Activated naive CD8-positive, alpha-beta T cell treated with anti-CD3 and anti-CD28 coated beads for 36 hours (primary cell): ENCODE results near the gene SORCS3. TPM values are rescaled to one million over a fixed set of nuclear protein-coding genes. Genes with fewer than 3 reads are reported as not detected.

Experiments used
- DNase-seq: peaks from one replicate; pipeline ENCODE4 v3.0.0; 2021
- H3K27ac Mint-ChIP-seq: one replicate; pipeline ENCODE4 v1.8.0; 2022; ENCODE audit warnings: mild to moderate bottlenecking, moderate library complexity, mixed read lengths
- H3K27me3 Mint-ChIP-seq: one replicate; pipeline ENCODE4 v1.8.0; 2022; ENCODE audit warnings: mild to moderate bottlenecking, mixed read lengths
- H3K36me3 Mint-ChIP-seq: one replicate; pipeline ENCODE4 v1.8.0; 2021; ENCODE audit warnings: mild to moderate bottlenecking, mixed read lengths
- H3K4me1 Mint-ChIP-seq: one replicate; pipeline ENCODE4 v1.8.0; 2021; ENCODE audit warnings: mixed read lengths
- H3K4me3 Mint-ChIP-seq: one replicate; pipeline ENCODE4 v1.8.0; 2022; ENCODE audit warnings: mild to moderate bottlenecking, moderate library complexity, mixed read lengths
- H3K9me3 Mint-ChIP-seq: one replicate; pipeline ENCODE4 v1.8.0; 2022; ENCODE audit warnings: mixed read lengths
- total RNA-seq, 2 experiments: library from RNA; stranded (reverse); gene quantifications; one replicate each; pipeline ENCODE4 v1.2.3, GENCODE V29; 2021

SORCS3 gene
- total RNA-seq, 2 experiments from 2014 or later = not detected

DNA sequence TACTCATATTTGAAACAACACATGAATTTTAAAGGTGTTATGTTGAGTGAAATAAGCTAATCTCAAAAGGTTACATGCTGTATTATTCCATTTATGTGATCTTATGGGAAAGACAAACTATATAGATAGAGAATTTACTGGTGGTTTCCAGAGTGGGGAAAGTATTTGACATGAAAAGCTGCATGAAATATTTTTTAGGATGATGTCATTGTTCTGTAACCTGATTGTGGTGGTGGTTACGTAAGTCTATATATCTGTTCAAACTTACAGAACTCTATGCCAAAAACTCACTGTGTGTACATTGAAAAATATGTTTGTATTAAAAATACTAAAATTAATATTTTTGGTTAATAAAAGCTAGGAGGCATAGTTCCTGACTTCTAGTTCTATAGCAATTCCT, 453.0 kb downstream of the SORCS3 start:
- no peaks in the 10 kb centered on the region for H3K27me3 Mint-ChIP-seq
- no peaks in the 10 kb centered on the region for H3K36me3 Mint-ChIP-seq
- H3K9me3 Mint-ChIP-seq = no peaks in the 10 kb centered on the region
- no peaks in the 10 kb centered on the region for H3K4me1 Mint-ChIP-seq
- no peak overlapping the region for H3K4me3 Mint-ChIP-seq
- H3K27ac Mint-ChIP-seq = no peak overlapping the region
- DNase-seq = no peak

GRCh38 chr10:105096316-105096715, 455.2 kb downstream of the SORCS3 start:
- Mint-ChIP-seq H3K9me3 (no peaks in the 10 kb centered on the region), H3K36me3 (no peaks in the 10 kb centered on the region), H3K4me1 (no peaks in the 10 kb centered on the region), H3K27ac (no peak overlapping the region), H3K27me3 (no peaks in the 10 kb centered on the region), H3K4me3 (no peak overlapping the region)
- no peak for DNase-seq

- Mint-ChIP-seq H3K27ac (no peak overlapping the region), H3K36me3 (no peaks in the 10 kb centered on the region), H3K4me1 (no peaks in the 10 kb centered on the region), H3K4me3 (no peak overlapping the region), H3K27me3 (no peaks in the 10 kb centered on the region), H3K9me3 (no peaks in the 10 kb centered on the region)
- DNase-seq = no peak
These were observed 461.9 kb downstream of the SORCS3 start for GRCh38 chr10:105102977-105103376.

DNA sequence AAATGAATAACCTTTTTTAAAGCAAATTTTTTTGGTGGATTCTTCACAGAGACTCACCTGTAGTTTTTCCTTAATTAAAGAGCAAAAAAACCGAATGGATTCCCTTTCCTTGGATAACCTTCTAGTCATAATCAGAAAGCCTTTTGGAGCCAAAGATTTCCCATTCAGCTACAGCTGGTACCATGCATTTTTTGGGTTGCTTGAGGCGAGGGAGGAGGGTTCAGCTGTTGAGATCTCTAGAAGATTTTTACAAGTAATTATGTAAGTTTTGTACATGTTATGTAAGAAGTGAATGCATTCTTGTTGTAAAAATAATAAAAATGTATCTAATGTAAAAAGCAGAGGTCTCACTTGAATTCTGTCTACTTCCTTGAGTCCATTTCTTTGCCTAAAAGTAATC, 463.2 kb downstream of the SORCS3 start:
- H3K36me3 Mint-ChIP-seq = no peaks in the 10 kb centered on the region
- no peaks in the 10 kb centered on the region for H3K9me3 Mint-ChIP-seq
- no peaks in the 10 kb centered on the region for H3K27me3 Mint-ChIP-seq

DNA sequence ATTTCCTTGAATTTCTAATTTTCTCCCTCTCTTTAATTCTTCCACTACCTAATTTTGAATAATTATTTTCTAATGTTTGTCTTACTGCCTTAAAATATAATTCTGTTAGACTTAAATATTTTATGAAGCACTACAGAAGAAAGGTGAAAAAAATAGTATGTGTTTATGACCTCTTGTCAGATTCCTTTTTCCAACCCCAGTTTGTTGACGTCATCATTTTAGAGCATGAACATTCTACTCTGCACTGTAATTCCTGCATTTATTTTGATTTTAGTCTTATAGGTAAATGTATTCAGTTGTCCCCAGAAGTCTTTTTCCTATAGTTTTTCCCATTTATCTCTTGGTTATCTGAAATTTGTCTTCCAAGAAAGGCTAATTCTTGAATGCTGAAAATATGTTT, 468.1 kb downstream of the SORCS3 start:
- no peak overlapping the region for H3K27ac Mint-ChIP-seq
- peaks cover 3% of the 10 kb centered on the region for H3K27me3 Mint-ChIP-seq
- H3K4me3 Mint-ChIP-seq = no peak overlapping the region
- no peaks in the 10 kb centered on the region for H3K4me1 Mint-ChIP-seq
- no peaks in the 10 kb centered on the region for H3K9me3 Mint-ChIP-seq
- no peak for DNase-seq
- no peaks in the 10 kb centered on the region for H3K36me3 Mint-ChIP-seq

More for the DNA sequence above, 463.2 kb downstream of the SORCS3 start:
- Mint-ChIP-seq H3K27ac (no peak overlapping the region), H3K4me3 (no peak overlapping the region), H3K4me1 (no peaks in the 10 kb centered on the region)
- no peak for DNase-seq

- no peaks in the 10 kb centered on the region for H3K36me3 Mint-ChIP-seq
- peaks cover 1% of the 10 kb centered on the region for H3K9me3 Mint-ChIP-seq
- H3K27ac Mint-ChIP-seq = no peak overlapping the region
- H3K4me1 Mint-ChIP-seq = no peaks in the 10 kb centered on the region
- H3K4me3 Mint-ChIP-seq = no peak overlapping the region
- H3K27me3 Mint-ChIP-seq = peaks cover 3% of the 10 kb centered on the region
- DNase-seq = no peak
These were observed 471.8 kb downstream of the SORCS3 start for GRCh38 chr10:105112862-105113261.

GRCh38 chr10:105113666-105114065, 472.6 kb downstream of the SORCS3 start:
- no peak overlapping the region for H3K4me3 Mint-ChIP-seq
- no peaks in the 10 kb centered on the region for H3K4me1 Mint-ChIP-seq
- no peak overlapping the region for H3K27ac Mint-ChIP-seq
- no peak for DNase-seq
- no peaks in the 10 kb centered on the region for H3K36me3 Mint-ChIP-seq
- peaks cover 3% of the 10 kb centered on the region for H3K27me3 Mint-ChIP-seq
- peaks cover 2% of the 10 kb centered on the region for H3K9me3 Mint-ChIP-seq

- Mint-ChIP-seq H3K27ac (no peak overlapping the region), H3K4me1 (no peaks in the 10 kb centered on the region), H3K27me3 (no peaks in the 10 kb centered on the region), H3K36me3 (no peaks in the 10 kb centered on the region), H3K4me3 (no peak overlapping the region), H3K9me3 (peaks cover 2% of the 10 kb centered on the region)
- DNase-seq = no peak
These were observed 480.7 kb downstream of the SORCS3 start for GRCh38 chr10:105121743-105122142.

DNA sequence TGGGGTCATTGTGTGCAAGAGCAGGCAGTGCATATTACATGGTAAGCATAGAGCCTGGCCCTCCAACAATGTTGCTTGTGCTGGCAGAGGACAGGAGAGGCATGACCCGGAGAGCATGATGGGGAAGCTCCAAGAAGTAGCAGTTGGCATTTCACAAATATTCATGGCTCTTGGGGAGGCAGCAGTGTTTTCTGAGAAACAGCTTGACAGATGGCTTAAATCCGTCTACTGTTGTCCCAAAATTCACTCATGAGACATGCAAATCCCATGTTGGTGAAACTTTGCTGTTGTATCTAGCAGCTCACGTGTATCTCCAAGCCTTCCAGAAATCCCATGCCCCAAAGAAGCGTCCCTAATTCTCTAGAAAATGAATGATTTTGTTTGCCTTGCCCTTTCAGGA, 487.0 kb downstream of the SORCS3 start:
- no peak for DNase-seq
- Mint-ChIP-seq H3K27ac (no peak overlapping the region), H3K27me3 (no peaks in the 10 kb centered on the region), H3K9me3 (no peaks in the 10 kb centered on the region), H3K36me3 (no peaks in the 10 kb centered on the region), H3K4me1 (no peaks in the 10 kb centered on the region), H3K4me3 (no peak overlapping the region)

GRCh38 chr10:105138358-105138757, 497.3 kb downstream of the SORCS3 start:
- Mint-ChIP-seq H3K4me1 (no peaks in the 10 kb centered on the region), H3K36me3 (no peaks in the 10 kb centered on the region), H3K27ac (no peak overlapping the region), H3K4me3 (no peak overlapping the region), H3K27me3 (no peaks in the 10 kb centered on the region), H3K9me3 (no peaks in the 10 kb centered on the region)
- DNase-seq = no peak

- no peaks in the 10 kb centered on the region for H3K36me3 Mint-ChIP-seq
- DNase-seq = no peak
- no peak overlapping the region for H3K27ac Mint-ChIP-seq
These were observed 498.3 kb downstream of the SORCS3 start for GRCh38 chr10:105139363-105139896.

DNA sequence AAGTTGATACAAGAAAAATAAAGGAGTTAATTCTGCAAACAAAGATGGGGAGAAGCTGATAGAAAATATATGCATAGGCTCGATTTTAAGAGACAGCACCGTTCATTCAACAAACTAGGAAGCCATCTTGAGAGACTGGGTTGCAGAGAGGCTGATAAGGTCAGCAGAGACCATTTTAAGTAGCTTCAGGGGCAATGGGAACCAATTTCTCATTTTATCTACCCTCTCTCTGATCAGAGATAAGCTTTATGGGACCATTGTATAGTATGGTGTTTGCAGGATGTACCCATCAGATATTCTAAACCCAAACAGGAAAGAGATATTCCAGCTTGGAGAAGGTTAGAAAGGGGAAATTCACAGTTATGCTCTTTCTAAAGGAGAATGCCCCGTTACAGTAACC, 499.5 kb downstream of the SORCS3 start:
- no peaks in the 10 kb centered on the region for H3K4me1 Mint-ChIP-seq

More at GRCh38 chr10:105139363-105139896, 498.3 kb downstream of the SORCS3 start:
- H3K9me3 Mint-ChIP-seq = no peaks in the 10 kb centered on the region
- H3K27me3 Mint-ChIP-seq = no peaks in the 10 kb centered on the region
- no peaks in the 10 kb centered on the region for H3K4me1 Mint-ChIP-seq
- H3K4me3 Mint-ChIP-seq = no peak overlapping the region

DNA sequence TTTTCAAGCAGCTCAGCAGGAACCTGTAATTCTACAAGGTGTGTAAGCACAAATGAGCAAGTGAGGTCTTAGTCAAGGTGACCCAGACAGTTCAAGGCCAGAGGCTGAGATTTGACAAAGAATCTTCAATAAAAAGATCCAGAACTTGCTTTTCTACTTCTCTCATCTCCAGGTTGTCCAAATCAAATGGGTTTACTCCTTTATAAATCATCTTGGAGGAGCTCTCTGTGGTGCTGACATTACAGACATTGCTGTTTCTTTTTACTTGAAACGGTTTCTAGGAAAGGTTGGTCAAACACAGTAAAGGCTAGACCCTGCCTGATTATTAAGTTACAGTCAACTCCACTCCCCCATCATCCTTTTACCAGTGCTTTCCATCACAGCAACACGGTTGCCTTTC, 504.6 kb downstream of the SORCS3 start:
- H3K27me3 Mint-ChIP-seq = no peaks in the 10 kb centered on the region
- no peak for DNase-seq
- H3K27ac Mint-ChIP-seq = no peak overlapping the region
- H3K36me3 Mint-ChIP-seq = no peaks in the 10 kb centered on the region
- H3K4me3 Mint-ChIP-seq = no peak overlapping the region
- no peaks in the 10 kb centered on the region for H3K9me3 Mint-ChIP-seq
- H3K4me1 Mint-ChIP-seq = no peaks in the 10 kb centered on the region

More for the DNA sequence above, 499.5 kb downstream of the SORCS3 start:
- Mint-ChIP-seq H3K27me3 (no peaks in the 10 kb centered on the region), H3K36me3 (no peaks in the 10 kb centered on the region), H3K4me3 (no peak overlapping the region), H3K9me3 (no peaks in the 10 kb centered on the region), H3K27ac (no peak overlapping the region)
- no peak for DNase-seq

DNA sequence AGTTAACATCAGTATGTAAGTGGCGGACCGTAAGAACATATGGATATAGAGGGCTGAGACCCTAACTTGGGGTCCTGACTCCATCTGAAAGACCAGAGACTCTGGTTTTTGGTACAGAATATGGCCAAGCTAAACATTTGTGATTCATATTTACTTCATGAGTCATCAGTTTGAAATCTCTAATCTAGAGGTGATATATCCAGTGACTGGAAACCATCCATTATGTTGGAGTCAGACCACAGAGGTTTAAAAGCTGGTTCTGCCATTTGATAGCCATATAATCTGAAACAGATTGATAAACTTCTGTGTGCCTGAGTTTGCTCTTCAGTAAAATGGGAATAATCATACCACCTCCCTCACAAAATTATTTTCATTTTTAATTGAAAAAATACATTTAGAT, 505.3 kb downstream of the SORCS3 start:
- no peak overlapping the region for H3K4me3 Mint-ChIP-seq
- no peaks in the 10 kb centered on the region for H3K9me3 Mint-ChIP-seq

DNA sequence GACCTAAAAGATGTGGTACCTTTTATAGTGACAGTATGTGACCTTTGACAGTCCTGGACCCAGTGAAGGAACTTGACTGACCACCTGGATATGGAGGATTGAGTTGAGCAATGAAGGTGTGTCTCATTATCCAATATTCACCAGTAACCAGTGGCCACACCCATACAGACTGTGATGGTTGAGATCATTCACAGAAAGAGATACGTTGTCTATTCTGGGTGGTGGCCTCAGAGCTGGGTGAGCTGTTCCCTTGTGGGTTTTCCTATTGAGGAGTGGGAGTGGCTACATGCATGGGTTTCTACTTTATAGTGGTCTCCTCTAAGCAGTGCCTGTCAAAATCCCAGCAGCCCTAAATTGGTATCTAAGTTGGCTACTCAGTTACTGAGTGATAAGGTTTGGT, 507.4 kb downstream of the SORCS3 start:
- Mint-ChIP-seq H3K27ac (no peak overlapping the region), H3K36me3 (no peaks in the 10 kb centered on the region), H3K4me3 (no peak overlapping the region), H3K4me1 (no peaks in the 10 kb centered on the region), H3K27me3 (no peaks in the 10 kb centered on the region), H3K9me3 (peaks cover 1% of the 10 kb centered on the region)
- DNase-seq = no peak

More for the DNA sequence above, 505.3 kb downstream of the SORCS3 start:
- no peaks in the 10 kb centered on the region for H3K36me3 Mint-ChIP-seq
- no peaks in the 10 kb centered on the region for H3K4me1 Mint-ChIP-seq
- H3K27ac Mint-ChIP-seq = no peak overlapping the region
- H3K27me3 Mint-ChIP-seq = no peaks in the 10 kb centered on the region
- DNase-seq = no peak

DNA sequence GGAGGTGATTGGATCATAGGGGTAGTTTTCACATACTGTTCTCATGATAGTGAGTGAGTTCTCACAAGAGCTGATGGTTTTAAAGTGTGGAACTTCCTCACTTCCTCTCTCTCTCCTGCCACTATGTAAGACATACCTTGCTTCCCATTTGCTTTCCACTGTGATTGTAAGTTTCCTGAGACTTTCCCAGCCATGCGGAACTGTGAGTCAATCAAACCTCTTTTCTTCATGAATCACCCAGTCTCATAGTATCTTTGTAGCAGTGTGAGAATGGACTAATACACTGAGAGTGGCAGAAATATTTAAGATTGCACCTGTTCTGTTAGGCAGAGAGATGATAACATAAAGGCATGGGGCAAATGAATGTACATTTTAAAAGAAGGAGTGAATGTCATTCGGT, 507.8 kb downstream of the SORCS3 start:
- Mint-ChIP-seq H3K4me1 (no peaks in the 10 kb centered on the region), H3K36me3 (no peaks in the 10 kb centered on the region), H3K4me3 (no peak overlapping the region), H3K9me3 (peaks cover 1% of the 10 kb centered on the region), H3K27me3 (no peaks in the 10 kb centered on the region), H3K27ac (no peak overlapping the region)
- DNase-seq = no peak
